ENCODE results near the gene COL4A2.
A peak's percentile ranks its signal among the peaks of the same experiment; 100 is the strongest.
"Not testable (repeated sequence)": the region's sequence is repeated elsewhere in the genome, so short reads cannot be mapped to it uniquely, and the experiment has no call there.

The COL4A2 gene

GRCh38 chr13:110523838-110524540 is 216.9 kb downstream of the COL4A2 start:
- no peak for DNase-seq

- DNase-seq, result peak in 1 of 5 donors; percentile 71
Measured at GRCh38 chr13:110524541-110525257, 217.6 kb downstream of the COL4A2 start.

- DNase-seq, result peak in 1 of 5 donors; percentile 23
Measured at GRCh38 chr13:110525328-110526319, 218.5 kb downstream of the COL4A2 start.

- DNase-seq, result no peak
Measured at GRCh38 chr13:110528371-110528770, 221.3 kb downstream of the COL4A2 start.

GRCh38 chr13:110528911-110529310 is 221.8 kb downstream of the COL4A2 start:
- DNase-seq, result no peak

- no peak for DNase-seq
Measured at GRCh38 chr13:110529522-110530311, 222.6 kb downstream of the COL4A2 start.

- DNase-seq, result no peak
Measured at GRCh38 chr13:110531100-110531499, 224.0 kb downstream of the COL4A2 start.

- DNase-seq, result no peak
Measured at GRCh38 chr13:110531671-110532083, 224.6 kb downstream of the COL4A2 start.

GRCh38 chr13:110532258-110532657 is 225.2 kb downstream of the COL4A2 start:
- DNase-seq, result not testable (repeated sequence)

- DNase-seq, result no peak
Measured at GRCh38 chr13:110533771-110534670, 226.9 kb downstream of the COL4A2 start.

- no peak for DNase-seq
Measured at GRCh38 chr13:110535526-110535925, 228.4 kb downstream of the COL4A2 start.

GRCh38 chr13:110536006-110536693 is 229.1 kb downstream of the COL4A2 start:
- DNase-seq, result no peak

- no peak for DNase-seq
Measured at GRCh38 chr13:110538632-110539031, 231.5 kb downstream of the COL4A2 start.

GRCh38 chr13:110539894-110540293 is 232.8 kb downstream of the COL4A2 start:
- no peak for DNase-seq

- no peak for DNase-seq
Measured at GRCh38 chr13:110540871-110541525, 233.9 kb downstream of the COL4A2 start.

GRCh38 chr13:110541526-110541920 is 234.4 kb downstream of the COL4A2 start:
- DNase-seq, result no peak

GRCh38 chr13:110542169-110542796 is 235.2 kb downstream of the COL4A2 start:
- DNase-seq, result no peak

- DNase-seq, result no peak
Measured at GRCh38 chr13:110546378-110546777, 239.3 kb downstream of the COL4A2 start.

GRCh38 chr13:110546926-110547325 is 239.8 kb downstream of the COL4A2 start:
- DNase-seq, result no peak
